Cerebellar cortex (tissue), 1 donor: ENCODE data around the gene SLC9A5.

Source experiments
- DNase-seq: peaks from one replicate; pipeline ENCODE4 v3.0.0-alpha.2; 2015; ENCODE audit warnings: low spot score

SLC9A5 gene

DNA sequence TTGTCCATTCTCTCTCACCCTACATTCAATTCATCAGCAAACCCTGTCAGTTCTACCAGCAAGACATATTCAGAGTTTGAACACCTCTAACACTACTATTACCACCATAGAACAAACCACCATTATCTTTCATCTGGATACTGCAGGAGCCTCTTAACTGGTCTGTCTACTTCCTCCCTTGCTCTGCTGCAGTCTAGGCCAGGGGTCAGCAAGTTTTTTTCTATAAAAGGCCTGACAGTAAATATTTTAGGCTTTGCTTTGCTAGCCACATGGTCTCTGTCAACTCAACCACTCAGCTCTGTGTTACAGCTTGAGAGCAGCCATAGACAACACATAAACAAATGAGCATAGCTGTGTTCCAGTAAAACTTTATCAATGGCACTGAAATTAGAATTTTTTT, 63.9 kb downstream of the SLC9A5 start:
- no peak for DNase-seq

DNA sequence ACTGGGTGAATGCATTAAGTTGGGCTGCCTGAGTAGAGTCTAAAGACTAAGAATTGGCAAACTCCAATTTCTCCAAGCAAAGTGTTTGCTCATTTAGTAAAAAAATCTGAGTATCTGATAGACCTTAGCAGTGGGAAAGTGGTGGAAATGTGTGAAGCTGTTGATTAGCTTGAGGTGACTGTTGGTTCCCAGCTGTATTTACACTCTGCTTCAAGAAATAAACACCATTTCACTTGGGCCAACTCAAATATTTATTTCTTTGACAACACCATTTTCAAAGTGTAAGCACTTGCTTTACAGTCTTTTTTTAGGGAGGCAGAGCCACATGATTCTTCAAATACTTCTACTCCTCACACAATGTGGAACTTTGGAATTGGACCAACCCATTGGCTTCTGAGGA, 69.1 kb downstream of the SLC9A5 start:
- no peak for DNase-seq
